ENCODE data around the gene ERLIN1. TPM values are rescaled to one million over a fixed set of nuclear protein-coding genes. Genes with fewer than 3 reads are reported as not detected.
"Not testable (repeated sequence)": the region's sequence is repeated elsewhere in the genome, so short reads cannot be mapped to it uniquely, and the experiment has no call there.

ERLIN1 gene
- total and polyA plus RNA-seq, 7 experiments from 2014 or later: 3.9 to 19.3 (median 12.4) TPM

DNA sequence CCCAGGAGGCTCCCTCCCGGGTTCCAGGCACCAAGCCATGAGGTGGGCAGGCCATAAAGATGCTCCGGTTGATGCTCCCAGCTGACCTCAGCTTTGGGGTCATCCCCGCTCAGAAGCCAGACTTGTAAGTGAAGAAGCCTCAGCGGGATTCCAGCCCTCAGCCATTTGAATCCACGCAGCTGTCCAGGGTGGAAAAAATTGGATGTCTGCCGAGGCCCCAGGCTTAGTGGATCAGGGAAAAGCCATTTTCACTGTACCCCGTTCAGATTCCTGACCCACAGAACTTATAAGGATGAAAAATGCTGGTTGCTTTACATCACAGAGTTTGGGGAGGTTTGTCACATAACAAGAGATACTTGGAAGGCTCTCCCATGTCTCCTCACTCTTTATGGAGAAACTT lies 55.0 kb downstream of the ERLIN1 start:
- Mint-ChIP-seq H3K9me3 (peaks cover 3 to 18% (median 5%) of the 10 kb centered on the region in 11 donors), H3K27ac (no peak overlapping the region), H3K36me3 (no peaks in the 10 kb centered on the region), H3K27me3 (peaks cover 5 to 46% (median 21%) of the 10 kb centered on the region in 5 donors), H3K4me3 (no peak overlapping the region), H3K4me1 (peaks cover 0 to 2% (median 0%) of the 10 kb centered on the region in 7 donors)
- Histone ChIP-seq H3K36me3 (ENCODE audit: control insufficient read depth in 2 of 3, insufficient read depth in 3 of 3, low read length in 3 of 3) (no peaks in the 10 kb centered on the region), H3K27me3 (ENCODE audit: control insufficient read depth in 2 of 2, insufficient read depth in 2 of 2, low read length in 2 of 2) (no peaks in the 10 kb centered on the region), H3K4me1 (ENCODE audit: control insufficient read depth in 2 of 2, insufficient read depth in 2 of 2, low read length in 2 of 2) (no peaks in the 10 kb centered on the region), H3K9me3 (ENCODE audit: control insufficient read depth in 2 of 3, low read length in 3 of 3) (peaks cover 0 to 3% (median 0%) of the 10 kb centered on the region in 3 experiments), H3K4me3 (ENCODE audit: low read length) (no peak overlapping the region), H3K27ac (ENCODE audit: low read depth, low read length) (no peak overlapping the region)
- DNase-seq (no peak), ATAC-seq (no peak)
- POLR2A ChIA-PET: interaction anchor here (0.6 kb wide), 1 partner anchor 20 kb away, joined by 3 read pairs; no protein-coding TSS in a partner anchor
- intact Hi-C loops (cut with micrococcal nuclease): no loop called here
- CTCF ChIA-PET: no interaction called here

DNA sequence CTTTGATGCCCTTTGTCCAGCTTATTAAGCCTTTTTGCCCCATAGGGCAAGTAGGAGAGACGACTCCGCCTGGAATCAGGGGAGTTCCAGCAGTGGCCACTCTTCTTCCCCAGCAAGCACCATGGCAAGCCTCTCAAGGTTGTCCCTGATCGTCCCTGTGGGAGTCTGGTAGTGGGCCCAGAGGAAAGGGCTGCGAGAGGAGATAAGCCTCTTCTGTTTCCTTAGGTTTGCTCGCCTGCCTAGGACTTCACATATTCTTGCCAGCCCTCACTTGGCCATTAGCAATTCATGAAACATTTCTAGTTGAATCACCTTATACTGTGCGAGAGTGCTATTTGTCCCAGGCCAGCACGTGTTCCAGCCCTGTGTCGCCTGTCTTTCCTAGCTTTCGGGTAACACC lies 56.4 kb downstream of the ERLIN1 start:
- intact Hi-C loops (cut with micrococcal nuclease): no loop called here
- peaks cover 5 to 42% (median 21%) of the 10 kb centered on the region in 5 donors for H3K27me3 Mint-ChIP-seq
- POLR2A ChIA-PET: no interaction called here
- CTCF ChIA-PET: interaction anchor here (0.5 kb wide), 1 partner anchor 21 kb away, joined by 3 read pairs; no protein-coding TSS in a partner anchor
- no peaks in the 10 kb centered on the region for H3K36me3 Mint-ChIP-seq
- peaks cover 0 to 2% (median 0%) of the 10 kb centered on the region in 7 donors for H3K4me1 Mint-ChIP-seq
- H3K27ac ChIP-seq (ENCODE audit: low read depth, low read length): no peak overlapping the region
- H3K9me3 ChIP-seq (ENCODE audit: control insufficient read depth in 2 of 3, low read length in 3 of 3): peaks cover 0 to under 1% (median 0%) of the 10 kb centered on the region in 3 experiments
- H3K27ac Mint-ChIP-seq: no peak overlapping the region
- H3K4me1 ChIP-seq (ENCODE audit: control insufficient read depth in 2 of 2, insufficient read depth in 2 of 2, low read length in 2 of 2): no peaks in the 10 kb centered on the region
- H3K36me3 ChIP-seq (ENCODE audit: control insufficient read depth in 2 of 3, insufficient read depth in 3 of 3, low read length in 3 of 3): no peaks in the 10 kb centered on the region
- no peak overlapping the region for H3K4me3 ChIP-seq (ENCODE audit: low read length)
- ATAC-seq (no peak), DNase-seq (no peak)
- no peak overlapping the region for H3K4me3 Mint-ChIP-seq
- H3K27me3 ChIP-seq (ENCODE audit: control insufficient read depth in 2 of 2, insufficient read depth in 2 of 2, low read length in 2 of 2): no peaks in the 10 kb centered on the region
- H3K9me3 Mint-ChIP-seq: peaks cover 0 to 11% (median 3%) of the 10 kb centered on the region in 11 donors

DNA sequence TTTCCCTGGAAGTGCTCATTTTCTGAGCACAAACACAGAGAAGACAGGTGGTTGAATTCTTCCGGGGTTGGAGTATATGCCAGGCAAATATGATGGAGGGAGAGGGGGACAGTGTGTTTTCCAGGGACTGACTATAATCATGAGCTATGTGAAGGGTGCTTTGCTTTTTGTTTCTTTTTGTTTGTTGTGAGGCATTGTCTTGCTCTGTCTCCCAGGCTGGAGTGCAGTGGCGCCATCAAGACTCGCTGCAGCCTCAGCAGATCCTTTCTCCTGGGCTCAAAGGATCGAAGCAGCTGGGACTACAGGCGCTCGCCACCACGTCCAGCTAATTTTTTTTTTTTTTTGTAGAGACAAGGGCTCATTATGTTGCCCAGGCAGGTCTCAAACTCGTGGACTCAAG lies 56.9 kb downstream of the ERLIN1 start:
- Mint-ChIP-seq H3K9me3 (peaks cover 0 to 10% (median 3%) of the 10 kb centered on the region in 11 donors), H3K27ac (no peak overlapping the region), H3K36me3 (no peaks in the 10 kb centered on the region), H3K4me1 (peaks cover 0 to 5% (median 2%) of the 10 kb centered on the region in 7 donors), H3K27me3 (peaks cover 5 to 41% (median 20%) of the 10 kb centered on the region in 5 donors), H3K4me3 (no peak overlapping the region)
- H3K4me1 ChIP-seq (ENCODE audit: control insufficient read depth in 2 of 2, insufficient read depth in 2 of 2, low read length in 2 of 2): no peaks in the 10 kb centered on the region
- ATAC-seq (no peak), DNase-seq (no peak)
- H3K27me3 ChIP-seq (ENCODE audit: control insufficient read depth in 2 of 2, insufficient read depth in 2 of 2, low read length in 2 of 2): no peaks in the 10 kb centered on the region
- POLR2A ChIA-PET: no interaction called here
- CTCF ChIA-PET: no interaction called here
- H3K9me3 ChIP-seq (ENCODE audit: control insufficient read depth in 2 of 3, low read length in 3 of 3): no peaks in the 10 kb centered on the region
- H3K36me3 ChIP-seq (ENCODE audit: control insufficient read depth in 2 of 3, insufficient read depth in 3 of 3, low read length in 3 of 3): no peaks in the 10 kb centered on the region
- no peak overlapping the region for H3K27ac ChIP-seq (ENCODE audit: low read depth, low read length)
- no peak overlapping the region for H3K4me3 ChIP-seq (ENCODE audit: low read length)
- intact Hi-C loops (cut with micrococcal nuclease): no loop called here

DNA sequence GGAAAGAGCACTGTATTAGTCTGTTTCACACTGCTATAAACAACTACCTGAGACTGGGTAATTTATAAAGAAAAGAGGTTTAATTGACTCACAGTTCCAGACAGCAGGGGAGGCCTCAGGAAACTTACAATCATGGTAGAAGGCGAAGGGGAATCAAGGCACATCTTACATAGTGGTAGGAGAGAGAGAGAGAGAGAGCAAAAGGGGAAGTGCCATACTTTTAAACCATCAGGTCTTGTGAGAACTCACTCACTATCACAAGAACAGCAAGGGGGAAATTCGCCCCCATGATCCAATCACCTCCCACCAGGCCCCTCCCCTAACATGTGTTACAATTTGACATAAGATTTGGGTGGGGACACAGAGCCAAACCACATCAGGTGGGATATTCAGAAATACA lies 60.5 kb downstream of the ERLIN1 start:
- CTCF ChIA-PET; H3K27ac Mint-ChIP-seq; H3K36me3 ChIP-seq (ENCODE audit: control insufficient read depth in 2 of 3, insufficient read depth in 3 of 3, low read length in 3 of 3); DNase-seq; ATAC-seq; H3K9me3 Mint-ChIP-seq; H3K4me3 ChIP-seq (ENCODE audit: low read length); H3K27me3 ChIP-seq (ENCODE audit: control insufficient read depth in 2 of 2, insufficient read depth in 2 of 2, low read length in 2 of 2); H3K27ac ChIP-seq (ENCODE audit: low read depth, low read length); intact Hi-C loops (cut with micrococcal nuclease); H3K36me3 Mint-ChIP-seq; POLR2A ChIA-PET; H3K9me3 ChIP-seq (ENCODE audit: control insufficient read depth in 2 of 3, low read length in 3 of 3); H3K4me1 ChIP-seq (ENCODE audit: control insufficient read depth in 2 of 2, insufficient read depth in 2 of 2, low read length in 2 of 2): not testable (repeated sequence)
- Mint-ChIP-seq H3K4me3 (peak overlapping the region in 1 of 10 donors; percentile 0), H3K27me3 (peaks cover 5 to 18% (median 8%) of the 10 kb centered on the region in 5 donors), H3K4me1 (peaks cover 0 to 20% (median 14%) of the 10 kb centered on the region in 7 donors)

DNA sequence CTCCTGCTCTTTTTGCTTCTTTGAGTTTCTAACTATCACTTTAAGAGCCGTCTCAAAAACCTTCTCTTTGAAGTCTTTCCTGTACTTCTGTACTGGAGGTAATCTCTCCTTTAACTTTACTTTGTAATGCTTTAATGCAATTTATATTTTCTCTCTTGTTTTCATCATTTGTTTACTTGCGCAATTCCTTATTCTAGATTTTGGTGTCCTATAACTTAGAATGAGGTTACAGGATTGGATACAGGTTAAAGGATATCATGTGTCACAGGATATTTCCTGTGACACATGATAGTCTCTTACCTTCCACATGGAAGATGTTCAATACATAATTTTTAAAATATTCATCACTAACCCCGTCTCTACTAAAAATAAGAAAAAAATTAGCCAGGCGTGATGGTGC lies 61.7 kb downstream of the ERLIN1 start:
- POLR2A ChIA-PET: no interaction called here
- Histone ChIP-seq H3K36me3 (ENCODE audit: control insufficient read depth in 2 of 3, insufficient read depth in 3 of 3, low read length in 3 of 3) (no peaks in the 10 kb centered on the region), H3K27me3 (ENCODE audit: control insufficient read depth in 2 of 2, insufficient read depth in 2 of 2, low read length in 2 of 2) (no peaks in the 10 kb centered on the region), H3K27ac (ENCODE audit: low read depth, low read length) (no peak overlapping the region), H3K9me3 (ENCODE audit: control insufficient read depth in 2 of 3, low read length in 3 of 3) (no peaks in the 10 kb centered on the region), H3K4me3 (ENCODE audit: low read length) (no peak overlapping the region), H3K4me1 (ENCODE audit: control insufficient read depth in 2 of 2, insufficient read depth in 2 of 2, low read length in 2 of 2) (no peaks in the 10 kb centered on the region)
- Mint-ChIP-seq H3K27me3 (peaks cover 5 to 17% (median 12%) of the 10 kb centered on the region in 5 donors), H3K4me3 (peak overlapping the region in 1 of 10 donors; percentile 59), H3K4me1 (peaks cover 0 to 20% (median 14%) of the 10 kb centered on the region in 7 donors), H3K27ac (no peak overlapping the region), H3K36me3 (peaks cover 0 to 2% (median 0%) of the 10 kb centered on the region in 5 donors), H3K9me3 (peaks cover 0 to 2% (median 0%) of the 10 kb centered on the region in 11 donors)
- DNase-seq (no peak), ATAC-seq (no peak)
- CTCF ChIA-PET: no interaction called here
- intact Hi-C loops (cut with micrococcal nuclease): no loop called here

DNA sequence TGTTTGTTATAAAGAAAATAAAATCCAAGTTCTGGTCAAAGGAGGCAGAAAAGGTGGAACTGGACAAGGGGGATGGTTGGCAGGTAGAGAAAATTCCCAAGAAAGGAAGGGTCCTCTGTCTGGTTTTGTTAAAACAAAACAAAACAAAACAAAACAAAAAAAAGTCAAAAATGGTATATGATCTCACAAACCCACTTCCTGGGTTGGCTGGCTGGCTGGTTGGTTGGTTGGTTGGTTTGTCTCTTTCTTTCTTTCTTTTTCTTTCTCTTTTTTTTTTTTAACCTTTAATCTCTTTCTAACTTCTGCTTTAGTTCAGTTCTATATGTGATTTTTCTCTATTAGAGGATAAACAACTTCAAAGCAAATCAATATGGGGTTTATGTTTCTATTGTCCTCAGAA lies 63.0 kb downstream of the ERLIN1 start:
- Histone ChIP-seq H3K27ac (ENCODE audit: low read depth, low read length) (no peak overlapping the region), H3K27me3 (ENCODE audit: control insufficient read depth in 2 of 2, insufficient read depth in 2 of 2, low read length in 2 of 2) (no peaks in the 10 kb centered on the region), H3K36me3 (ENCODE audit: control insufficient read depth in 2 of 3, insufficient read depth in 3 of 3, low read length in 3 of 3) (no peaks in the 10 kb centered on the region), H3K9me3 (ENCODE audit: control insufficient read depth in 2 of 3, low read length in 3 of 3) (no peaks in the 10 kb centered on the region), H3K4me1 (ENCODE audit: control insufficient read depth in 2 of 2, insufficient read depth in 2 of 2, low read length in 2 of 2) (no peaks in the 10 kb centered on the region), H3K4me3 (ENCODE audit: low read length) (no peak overlapping the region)
- intact Hi-C loops (cut with micrococcal nuclease): no loop called here
- no peak for ATAC-seq
- H3K36me3 Mint-ChIP-seq: peaks cover 0 to 2% (median 0%) of the 10 kb centered on the region in 5 donors
- CTCF ChIA-PET: no interaction called here
- H3K4me1 Mint-ChIP-seq: peaks cover 0 to 23% (median 14%) of the 10 kb centered on the region in 7 donors
- POLR2A ChIA-PET: no interaction called here
- DNase-seq: peak in 1 of 9 donors; percentile 1
- peaks cover 0 to 13% (median 6%) of the 10 kb centered on the region in 5 donors for H3K27me3 Mint-ChIP-seq
- peak overlapping the region in 1 of 9 donors; percentile 83 for H3K27ac Mint-ChIP-seq
- H3K4me3 Mint-ChIP-seq: peak overlapping the region in 3 of 10 donors; percentile 29 to 67 (median 33)
- H3K9me3 Mint-ChIP-seq: peaks cover 0 to 3% (median 0%) of the 10 kb centered on the region in 11 donors

DNA sequence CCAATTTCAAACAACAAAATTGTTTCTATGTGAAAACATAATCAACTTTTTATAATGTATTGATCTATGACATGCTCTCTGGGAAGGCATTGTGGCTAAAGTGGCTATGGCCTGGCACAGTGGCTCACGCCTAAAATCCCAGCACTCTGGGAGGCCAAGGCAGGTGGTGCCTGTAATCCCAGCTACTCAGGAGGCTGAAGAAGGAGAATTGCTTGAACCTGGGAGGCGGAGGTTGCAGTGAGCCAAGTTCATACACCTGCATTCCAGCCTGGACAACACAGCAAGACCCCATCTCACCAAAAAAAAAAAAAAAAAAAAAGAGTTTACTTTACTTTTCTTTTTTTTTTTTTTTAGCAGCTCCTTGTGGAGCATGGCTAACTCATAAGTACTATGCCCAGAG lies 65.3 kb downstream of the ERLIN1 start:
- H3K27ac ChIP-seq (ENCODE audit: low read depth, low read length): no peak overlapping the region
- no peaks in the 10 kb centered on the region for H3K4me1 ChIP-seq (ENCODE audit: control insufficient read depth in 2 of 2, insufficient read depth in 2 of 2, low read length in 2 of 2)
- CTCF ChIA-PET: no interaction called here
- DNase-seq (no peak), ATAC-seq (no peak)
- Mint-ChIP-seq H3K4me3 (no peak overlapping the region), H3K4me1 (peaks cover 0 to 23% (median 14%) of the 10 kb centered on the region in 7 donors), H3K9me3 (peaks cover 0 to 3% (median 0%) of the 10 kb centered on the region in 11 donors), H3K27ac (no peak overlapping the region), H3K27me3 (peaks cover 11 to 28% (median 15%) of the 10 kb centered on the region in 5 donors), H3K36me3 (peaks cover 0 to 3% (median 0%) of the 10 kb centered on the region in 5 donors)
- H3K27me3 ChIP-seq (ENCODE audit: control insufficient read depth in 2 of 2, insufficient read depth in 2 of 2, low read length in 2 of 2): no peaks in the 10 kb centered on the region
- no peaks in the 10 kb centered on the region for H3K9me3 ChIP-seq (ENCODE audit: control insufficient read depth in 2 of 3, low read length in 3 of 3)
- POLR2A ChIA-PET: no interaction called here
- H3K36me3 ChIP-seq (ENCODE audit: control insufficient read depth in 2 of 3, insufficient read depth in 3 of 3, low read length in 3 of 3): no peaks in the 10 kb centered on the region
- intact Hi-C loops (cut with micrococcal nuclease): no loop called here
- no peak overlapping the region for H3K4me3 ChIP-seq (ENCODE audit: low read length)
